ENCODE results near the gene SLC25A18. TPM values are rescaled to one million over a fixed set of nuclear protein-coding genes. Genes with fewer than 3 reads are reported as not detected.

The SLC25A18 gene
- polyA plus RNA-seq, 1 donor (not counting 4 experiments of a cell fraction or from before 2014, with no cell fraction given), result 0.04 TPM

DNA sequence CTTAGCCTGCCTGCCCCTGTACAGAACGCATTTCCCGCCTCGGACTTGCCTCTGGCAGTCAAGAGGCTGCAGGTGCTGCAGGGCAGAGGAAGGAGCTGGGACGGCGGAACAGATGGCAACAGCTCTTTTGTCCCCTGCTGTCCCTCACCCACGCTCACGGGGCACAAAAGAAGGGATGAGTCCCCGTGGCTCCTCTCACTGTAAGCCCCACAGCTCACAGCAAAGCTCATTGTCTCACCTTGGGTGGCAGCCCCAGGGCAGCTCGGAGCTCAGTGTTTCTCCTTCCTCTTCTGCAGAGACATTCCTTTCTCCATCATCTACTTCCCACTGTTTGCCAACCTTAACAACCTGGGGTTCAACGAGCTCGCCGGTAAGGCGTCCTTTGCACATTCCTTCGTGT, 24.3 kb downstream of the SLC25A18 start:
- Histone ChIP-seq H3K27me3 (ENCODE audit: control insufficient read depth, extremely low read depth, insufficient read depth, low read length) (no peaks in the 10 kb centered on the region), H3K27ac (ENCODE audit: control insufficient read depth, insufficient read depth, low read length) (no peak overlapping the region), H3K4me1 (ENCODE audit: control insufficient read depth, extremely low read depth, insufficient read depth, low read length) (no peaks in the 10 kb centered on the region), H3K4me2 (ENCODE audit: control insufficient read depth, extremely low read depth, insufficient read depth, low read depth, low read length) (no peak overlapping the region), H3K9ac (ENCODE audit: control insufficient read depth, extremely low read depth, insufficient read depth, low read length) (no peak overlapping the region), H3K9me1 (ENCODE audit: control insufficient read depth, extremely low read depth, insufficient read depth, low read length) (no peaks in the 10 kb centered on the region), H3K36me3 (ENCODE audit: control insufficient read depth in 2 of 2, extremely low read depth in 1 of 2, insufficient read depth in 2 of 2, low read length in 2 of 2) (peaks cover 7 to 15% of the 10 kb centered on the region in 2 experiments), H3K4me3 (ENCODE audit: control insufficient read depth in 2 of 3, extremely low read depth in 1 of 3, insufficient read depth in 2 of 3, low read depth in 1 of 3, low read length in 3 of 3) (no peak overlapping the region), H2AFZ (ENCODE audit: control insufficient read depth, low read length) (no peak overlapping the region), H4K20me1 (ENCODE audit: control insufficient read depth, extremely low read depth, insufficient read depth, low read length) (no peaks in the 10 kb centered on the region), H3K79me2 (ENCODE audit: control insufficient read depth, insufficient read depth, low read length) (no peaks in the 10 kb centered on the region), H3K9me3 (ENCODE audit: control insufficient read depth, low read depth, low read length) (no peaks in the 10 kb centered on the region)
- FAIRE-seq (no peak), DNase-seq (ENCODE audit: low read depth, low spot score) (no peak)
- dilution Hi-C loops (cut with MboI; ENCODE audit: extremely low pct_ligation_motif_present, low sequenced_read_pairs), result no loop called here
- TF ChIP-seq, protein P1, sequence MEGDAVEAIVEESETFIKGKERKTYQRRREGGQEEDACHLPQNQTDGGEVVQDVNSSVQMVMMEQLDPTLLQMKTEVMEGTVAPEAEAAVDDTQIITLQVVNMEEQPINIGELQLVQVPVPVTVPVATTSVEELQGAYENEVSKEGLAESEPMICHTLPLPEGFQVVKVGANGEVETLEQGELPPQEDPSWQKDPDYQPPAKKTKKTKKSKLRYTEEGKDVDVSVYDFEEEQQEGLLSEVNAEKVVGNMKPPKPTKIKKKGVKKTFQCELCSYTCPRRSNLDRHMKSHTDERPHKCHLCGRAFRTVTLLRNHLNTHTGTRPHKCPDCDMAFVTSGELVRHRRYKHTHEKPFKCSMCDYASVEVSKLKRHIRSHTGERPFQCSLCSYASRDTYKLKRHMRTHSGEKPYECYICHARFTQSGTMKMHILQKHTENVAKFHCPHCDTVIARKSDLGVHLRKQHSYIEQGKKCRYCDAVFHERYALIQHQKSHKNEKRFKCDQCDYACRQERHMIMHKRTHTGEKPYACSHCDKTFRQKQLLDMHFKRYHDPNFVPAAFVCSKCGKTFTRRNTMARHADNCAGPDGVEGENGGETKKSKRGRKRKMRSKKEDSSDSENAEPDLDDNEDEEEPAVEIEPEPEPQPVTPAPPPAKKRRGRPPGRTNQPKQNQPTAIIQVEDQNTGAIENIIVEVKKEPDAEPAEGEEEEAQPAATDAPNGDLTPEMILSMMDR (optimal IDR thresholded peaks at IDR 0.05 in 1 of 3, IDR thresholded peaks at IDR 0.05 in 1 of 3, conservative IDR thresholded peaks at IDR 0.05 in 1 of 3; ENCODE audit: extremely low read depth in 1 of 3, insufficient read depth in 2 of 3, low read length in 3 of 3), result no peak
- TF ChIP-seq EZH2 (IDR thresholded peaks at IDR 0.05; ENCODE audit: low read length), result no peak

DNA sequence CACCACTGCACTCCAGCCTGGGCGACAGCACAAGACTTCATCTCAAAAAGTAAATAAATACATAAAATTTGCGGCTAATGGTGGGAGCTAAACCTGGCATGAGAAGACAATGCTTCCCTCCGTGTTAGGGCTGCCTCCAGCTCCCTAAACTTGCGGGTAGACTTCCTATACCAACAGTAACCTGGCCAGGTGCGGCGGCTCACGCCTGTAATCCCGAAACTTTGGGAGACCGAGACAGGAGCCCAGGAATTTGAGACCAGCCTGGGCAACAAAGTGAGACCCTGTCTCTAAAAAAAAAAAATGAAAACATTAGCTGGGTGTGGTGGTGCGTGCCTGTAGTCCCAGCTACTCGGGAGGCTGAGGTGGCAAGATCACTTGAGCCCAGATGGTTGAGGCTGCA, 25.3 kb downstream of the SLC25A18 start:
- FAIRE-seq (no peak), DNase-seq (ENCODE audit: low read depth, low spot score) (no peak)
- TF ChIP-seq EZH2 (IDR thresholded peaks at IDR 0.05; ENCODE audit: low read length), result no peak
- TF ChIP-seq, protein P1 (optimal IDR thresholded peaks at IDR 0.05 in 1 of 3, IDR thresholded peaks at IDR 0.05 in 1 of 3, conservative IDR thresholded peaks at IDR 0.05 in 1 of 3; ENCODE audit: extremely low read depth in 1 of 3, insufficient read depth in 2 of 3, low read length in 3 of 3), result no peak
- Histone ChIP-seq H3K4me1 (ENCODE audit: control insufficient read depth, extremely low read depth, insufficient read depth, low read length) (no peaks in the 10 kb centered on the region), H3K79me2 (ENCODE audit: control insufficient read depth, insufficient read depth, low read length) (no peaks in the 10 kb centered on the region), H3K9me1 (ENCODE audit: control insufficient read depth, extremely low read depth, insufficient read depth, low read length) (no peaks in the 10 kb centered on the region), H3K4me2 (ENCODE audit: control insufficient read depth, extremely low read depth, insufficient read depth, low read depth, low read length) (no peak overlapping the region), H3K36me3 (ENCODE audit: control insufficient read depth in 2 of 2, extremely low read depth in 1 of 2, insufficient read depth in 2 of 2, low read length in 2 of 2) (peaks cover 16% of the 10 kb centered on the region in 2 experiments), H3K27ac (ENCODE audit: control insufficient read depth, insufficient read depth, low read length) (no peak overlapping the region), H2AFZ (ENCODE audit: control insufficient read depth, low read length) (no peak overlapping the region), H3K4me3 (ENCODE audit: control insufficient read depth in 2 of 3, extremely low read depth in 1 of 3, insufficient read depth in 2 of 3, low read depth in 1 of 3, low read length in 3 of 3) (no peak overlapping the region), H3K9me3 (ENCODE audit: control insufficient read depth, low read depth, low read length) (no peaks in the 10 kb centered on the region), H3K27me3 (ENCODE audit: control insufficient read depth, extremely low read depth, insufficient read depth, low read length) (no peaks in the 10 kb centered on the region), H4K20me1 (ENCODE audit: control insufficient read depth, extremely low read depth, insufficient read depth, low read length) (no peaks in the 10 kb centered on the region), H3K9ac (ENCODE audit: control insufficient read depth, extremely low read depth, insufficient read depth, low read length) (no peak overlapping the region)
- dilution Hi-C loops (cut with MboI; ENCODE audit: extremely low pct_ligation_motif_present, low sequenced_read_pairs), result no loop called here
